ENCODE results near the gene TRIM36. TPM values are rescaled to one million over a fixed set of nuclear protein-coding genes. Genes with fewer than 3 reads are reported as not detected.

The TRIM36 gene, protein sequence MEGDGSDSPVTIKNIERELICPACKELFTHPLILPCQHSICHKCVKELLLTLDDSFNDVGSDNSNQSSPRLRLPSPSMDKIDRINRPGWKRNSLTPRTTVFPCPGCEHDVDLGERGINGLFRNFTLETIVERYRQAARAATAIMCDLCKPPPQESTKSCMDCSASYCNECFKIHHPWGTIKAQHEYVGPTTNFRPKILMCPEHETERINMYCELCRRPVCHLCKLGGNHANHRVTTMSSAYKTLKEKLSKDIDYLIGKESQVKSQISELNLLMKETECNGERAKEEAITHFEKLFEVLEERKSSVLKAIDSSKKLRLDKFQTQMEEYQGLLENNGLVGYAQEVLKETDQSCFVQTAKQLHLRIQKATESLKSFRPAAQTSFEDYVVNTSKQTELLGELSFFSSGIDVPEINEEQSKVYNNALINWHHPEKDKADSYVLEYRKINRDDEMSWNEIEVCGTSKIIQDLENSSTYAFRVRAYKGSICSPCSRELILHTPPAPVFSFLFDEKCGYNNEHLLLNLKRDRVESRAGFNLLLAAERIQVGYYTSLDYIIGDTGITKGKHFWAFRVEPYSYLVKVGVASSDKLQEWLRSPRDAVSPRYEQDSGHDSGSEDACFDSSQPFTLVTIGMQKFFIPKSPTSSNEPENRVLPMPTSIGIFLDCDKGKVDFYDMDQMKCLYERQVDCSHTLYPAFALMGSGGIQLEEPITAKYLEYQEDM
- not detected in 2 replicates for total RNA-seq

DNA sequence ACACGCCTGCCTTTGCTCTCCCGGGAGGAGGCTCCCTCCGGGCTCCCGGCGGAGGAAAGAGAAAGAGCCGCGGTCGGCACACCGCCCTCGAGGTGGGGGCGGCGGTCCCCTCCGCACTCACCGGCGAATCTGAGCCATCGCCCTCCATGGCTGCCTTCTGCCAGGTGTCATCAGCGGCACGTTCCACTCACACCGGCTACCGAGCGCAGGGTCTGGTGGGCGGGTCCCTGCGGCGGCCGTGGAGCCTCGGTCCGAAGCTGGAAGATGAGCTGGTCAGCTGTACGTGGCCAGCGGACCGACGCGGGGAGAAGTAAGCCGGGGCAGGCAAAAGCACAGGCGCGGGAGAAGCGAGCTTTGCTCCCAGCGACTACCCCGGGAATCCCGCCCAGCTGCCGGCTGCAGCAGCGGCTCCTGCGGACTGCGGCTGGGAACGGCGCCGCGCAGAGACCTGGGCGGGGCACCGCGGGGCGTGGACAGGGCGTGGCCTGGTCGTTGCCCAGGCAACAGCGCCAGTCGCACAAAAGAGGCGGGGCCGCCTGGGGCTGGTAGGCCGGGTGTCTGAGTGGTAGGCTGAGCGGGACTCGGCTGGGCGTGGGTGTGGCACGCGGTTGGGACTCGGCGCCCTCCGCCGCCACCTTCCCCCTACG is at the start of gene TRIM36:
TRIM36 (minus strand) TSS at position 422 of the 647 bp plus-strand sequence; CDS start at position 148, 274 bp downstream.
- H3K9me3 Mint-ChIP-seq = peaks cover 6% of the 10 kb centered on the region
- no peaks in the 10 kb centered on the region for H3K36me3 Mint-ChIP-seq (ENCODE audit: low read depth)
- H3K27ac Mint-ChIP-seq = no peak within 1 kb of the TSS
- peak within 1 kb of the TSS; percentile 76 for H3K4me3 Mint-ChIP-seq (ENCODE audit: low read depth)
- peaks cover 10% of the 10 kb centered on the region for H3K4me1 Mint-ChIP-seq (ENCODE audit: low read depth)
- DNase-seq (ENCODE audit: low spot score) = peak; percentile 92
- peaks cover 60% of the 10 kb centered on the region for H3K27me3 Mint-ChIP-seq (ENCODE audit: low read depth)
- intact Hi-C loops (cut with micrococcal nuclease) = loop anchor here (1.0 to 10.0 kb wide), 6 partner anchors 11 to 1405 kb away; partner anchors contain the start of genes AP3S1, ATG12, CCDC112 and SEMA6A

DNA sequence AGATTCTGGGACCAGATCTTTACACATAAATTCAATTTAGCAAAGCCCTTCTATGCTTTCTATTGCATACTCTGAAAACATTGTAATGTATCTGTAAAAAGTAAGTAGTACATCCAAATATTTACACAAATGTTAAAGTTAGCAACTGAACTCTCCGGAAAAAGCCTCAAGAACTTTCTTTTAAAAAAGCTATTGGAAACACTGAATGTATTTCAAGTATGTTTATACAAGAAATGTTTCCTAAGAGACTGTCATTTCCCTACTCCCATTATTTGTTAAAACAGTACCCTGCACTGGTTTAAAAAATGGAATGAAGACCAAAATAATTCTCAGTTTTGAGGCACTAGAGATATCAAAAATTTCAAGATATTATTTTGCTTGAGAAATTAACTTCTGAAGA is 44.8 kb upstream of the TRIM36 start:
- H3K36me3 Mint-ChIP-seq (ENCODE audit: low read depth) = peaks cover 43% of the 10 kb centered on the region
- DNase-seq (ENCODE audit: low spot score) = no peak
- H3K4me3 Mint-ChIP-seq (ENCODE audit: low read depth) = no peak overlapping the region
- H3K4me1 Mint-ChIP-seq (ENCODE audit: low read depth) = peaks cover 10% of the 10 kb centered on the region
- H3K27ac Mint-ChIP-seq = no peak overlapping the region
- intact Hi-C loops (cut with micrococcal nuclease) = no loop called here
- no peaks in the 10 kb centered on the region for H3K9me3 Mint-ChIP-seq
- no peaks in the 10 kb centered on the region for H3K27me3 Mint-ChIP-seq (ENCODE audit: low read depth)

DNA sequence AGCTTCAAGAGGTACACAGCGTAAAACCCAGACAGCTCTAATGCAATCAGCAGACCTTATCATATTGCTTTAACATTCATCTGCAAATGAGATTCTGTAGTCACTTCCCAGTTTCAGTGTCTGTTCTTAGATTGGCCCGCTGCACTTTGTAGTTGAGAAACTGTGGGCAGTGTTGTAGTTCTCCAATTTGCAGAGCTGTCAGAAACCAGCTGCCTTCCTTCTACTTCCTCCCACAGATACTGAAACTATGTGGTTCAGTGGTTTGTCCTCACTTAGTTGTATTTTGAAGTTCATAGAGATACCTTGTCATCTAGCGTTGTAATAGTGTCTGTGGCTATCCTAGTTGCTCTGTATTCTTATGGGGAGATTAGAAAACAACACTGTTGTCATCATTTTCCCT is 39.6 kb upstream of the TRIM36 start:
- no peak overlapping the region for H3K4me3 Mint-ChIP-seq (ENCODE audit: low read depth)
- peaks cover 30% of the 10 kb centered on the region for H3K36me3 Mint-ChIP-seq (ENCODE audit: low read depth)
- DNase-seq (ENCODE audit: low spot score) = peak; percentile 62
- intact Hi-C loops (cut with micrococcal nuclease) = loop anchor here (1.0 to 5.0 kb wide), 7 partner anchors 28 to 418 kb away; partner anchors contain the start of genes PGGT1B and TMED7
- H3K4me1 Mint-ChIP-seq (ENCODE audit: low read depth) = peaks cover 22% of the 10 kb centered on the region
- H3K27me3 Mint-ChIP-seq (ENCODE audit: low read depth) = no peaks in the 10 kb centered on the region
- H3K9me3 Mint-ChIP-seq = no peaks in the 10 kb centered on the region
- peak overlapping the region; percentile 67 for H3K27ac Mint-ChIP-seq

DNA sequence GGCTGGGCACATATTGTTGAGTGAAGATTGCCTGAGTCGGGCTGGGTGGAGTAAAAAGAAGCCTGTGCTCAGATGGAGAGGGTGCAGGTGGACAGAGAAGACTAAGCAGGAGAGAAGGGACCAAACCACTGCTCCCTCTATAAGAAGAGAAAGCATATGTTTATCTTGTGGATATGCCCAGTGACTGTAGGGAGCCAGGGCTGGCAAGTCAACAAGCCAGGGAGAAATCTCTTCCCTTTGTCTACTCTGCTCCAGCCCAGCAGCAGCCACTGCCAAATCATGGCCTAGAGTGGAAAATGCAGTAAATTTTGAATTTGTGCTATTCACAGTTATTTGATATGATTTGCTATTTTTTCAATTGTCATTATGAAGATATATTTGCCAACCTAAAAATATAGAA is 33.2 kb upstream of the TRIM36 start:
- H3K4me1 Mint-ChIP-seq (ENCODE audit: low read depth) = no peaks in the 10 kb centered on the region
- H3K27me3 Mint-ChIP-seq (ENCODE audit: low read depth) = peaks cover 17% of the 10 kb centered on the region
- no peak overlapping the region for H3K27ac Mint-ChIP-seq
- H3K4me3 Mint-ChIP-seq (ENCODE audit: low read depth) = no peak overlapping the region
- H3K9me3 Mint-ChIP-seq = no peaks in the 10 kb centered on the region
- H3K36me3 Mint-ChIP-seq (ENCODE audit: low read depth) = peaks cover 5% of the 10 kb centered on the region
- DNase-seq (ENCODE audit: low spot score) = no peak
- intact Hi-C loops (cut with micrococcal nuclease) = no loop called here

DNA sequence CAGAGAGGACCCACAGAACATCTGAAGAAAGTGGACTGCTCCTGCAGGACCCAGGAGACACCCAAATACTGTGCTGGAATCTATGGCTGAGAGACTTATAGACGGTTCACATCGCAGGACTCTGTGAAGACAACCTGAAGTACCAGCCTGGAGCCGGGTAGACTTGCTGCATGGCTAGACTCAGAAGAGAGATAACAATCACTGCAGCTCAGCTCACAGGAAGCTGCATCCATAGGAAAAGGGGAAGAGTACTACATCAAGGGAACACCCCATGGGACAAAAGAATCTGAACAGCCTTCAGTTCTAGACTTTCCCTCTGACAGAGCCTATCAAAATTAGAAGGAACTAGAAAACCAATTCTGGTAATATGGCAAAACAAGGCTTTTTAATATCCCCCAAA is 26.5 kb upstream of the TRIM36 start:
- no peak overlapping the region for H3K27ac Mint-ChIP-seq
- peaks cover 34% of the 10 kb centered on the region for H3K27me3 Mint-ChIP-seq (ENCODE audit: low read depth)
- no peaks in the 10 kb centered on the region for H3K4me1 Mint-ChIP-seq (ENCODE audit: low read depth)
- intact Hi-C loops (cut with micrococcal nuclease) = no loop called here
- no peaks in the 10 kb centered on the region for H3K36me3 Mint-ChIP-seq (ENCODE audit: low read depth)
- no peak for DNase-seq (ENCODE audit: low spot score)
- H3K4me3 Mint-ChIP-seq (ENCODE audit: low read depth) = no peak overlapping the region
- H3K9me3 Mint-ChIP-seq = no peaks in the 10 kb centered on the region

DNA sequence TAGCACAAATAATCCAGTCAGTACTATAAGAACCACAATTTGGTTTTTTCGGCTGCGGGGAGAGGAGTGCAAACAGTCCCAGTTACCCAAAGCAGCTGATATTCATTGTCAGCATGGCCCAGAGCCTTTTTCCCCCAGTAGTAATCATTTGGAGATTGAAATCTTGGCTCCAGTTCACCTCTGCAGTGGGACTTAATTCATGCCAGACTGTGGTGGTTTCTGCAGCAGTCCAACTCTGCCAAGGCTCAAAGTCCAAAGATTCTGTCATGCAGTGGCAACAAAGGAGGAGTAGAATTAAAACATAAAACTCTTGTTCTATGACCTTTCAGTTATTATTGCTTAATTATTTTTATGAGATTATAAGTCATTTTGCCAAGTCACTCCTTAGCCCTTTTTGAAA is 25.0 kb upstream of the TRIM36 start:
- Mint-ChIP-seq H3K4me1 (ENCODE audit: low read depth) (no peaks in the 10 kb centered on the region), H3K27ac (no peak overlapping the region), H3K9me3 (no peaks in the 10 kb centered on the region), H3K27me3 (ENCODE audit: low read depth) (peaks cover 37% of the 10 kb centered on the region), H3K4me3 (ENCODE audit: low read depth) (no peak overlapping the region), H3K36me3 (ENCODE audit: low read depth) (no peaks in the 10 kb centered on the region)
- DNase-seq (ENCODE audit: low spot score) = no peak
- intact Hi-C loops (cut with micrococcal nuclease) = no loop called here

DNA sequence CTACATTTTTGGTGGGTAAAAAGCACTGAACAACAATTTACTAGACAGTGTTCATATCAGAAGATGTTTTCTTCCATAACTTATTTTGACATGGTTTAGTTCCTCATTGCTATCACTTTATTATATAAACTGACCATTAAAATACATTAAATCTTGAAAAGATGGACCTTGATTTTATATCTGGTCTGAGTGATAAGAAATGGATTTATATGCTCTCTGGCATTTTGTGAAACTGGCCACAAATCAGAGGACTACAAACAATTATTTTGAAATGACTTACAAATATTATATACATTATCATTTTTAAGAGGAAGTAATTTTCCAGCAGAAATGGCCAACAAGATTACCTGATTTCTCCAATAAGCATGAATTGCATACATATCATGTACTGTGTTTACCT is 23.6 kb upstream of the TRIM36 start:
- no peak for DNase-seq (ENCODE audit: low spot score)
- Mint-ChIP-seq H3K36me3 (ENCODE audit: low read depth) (no peaks in the 10 kb centered on the region), H3K9me3 (no peaks in the 10 kb centered on the region), H3K27me3 (ENCODE audit: low read depth) (peaks cover 31% of the 10 kb centered on the region), H3K27ac (no peak overlapping the region), H3K4me3 (ENCODE audit: low read depth) (no peak overlapping the region), H3K4me1 (ENCODE audit: low read depth) (no peaks in the 10 kb centered on the region)
- intact Hi-C loops (cut with micrococcal nuclease) = no loop called here

DNA sequence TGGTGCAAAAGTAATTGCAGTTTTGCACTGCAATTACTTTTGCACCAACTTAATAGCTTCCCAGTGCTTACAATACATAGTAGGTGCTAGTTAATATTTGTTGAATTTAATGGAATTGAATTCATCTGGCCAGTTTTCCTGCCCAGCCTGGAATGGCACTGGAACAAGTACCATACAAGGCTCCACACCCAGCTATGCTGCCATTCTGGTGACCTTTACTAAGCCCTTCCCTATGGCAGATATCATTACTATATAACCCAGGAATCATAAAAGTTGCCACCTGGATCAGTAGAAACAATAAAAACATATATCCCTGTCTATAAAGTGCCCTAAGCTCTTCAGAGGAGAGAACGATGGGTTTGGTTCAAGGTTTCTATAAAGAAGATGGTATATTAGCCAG is 22.4 kb upstream of the TRIM36 start:
- Mint-ChIP-seq H3K27ac (no peak overlapping the region), H3K27me3 (ENCODE audit: low read depth) (peaks cover 29% of the 10 kb centered on the region), H3K9me3 (no peaks in the 10 kb centered on the region), H3K4me1 (ENCODE audit: low read depth) (no peaks in the 10 kb centered on the region), H3K36me3 (ENCODE audit: low read depth) (no peaks in the 10 kb centered on the region), H3K4me3 (ENCODE audit: low read depth) (no peak overlapping the region)
- no peak for DNase-seq (ENCODE audit: low spot score)
- intact Hi-C loops (cut with micrococcal nuclease) = no loop called here

DNA sequence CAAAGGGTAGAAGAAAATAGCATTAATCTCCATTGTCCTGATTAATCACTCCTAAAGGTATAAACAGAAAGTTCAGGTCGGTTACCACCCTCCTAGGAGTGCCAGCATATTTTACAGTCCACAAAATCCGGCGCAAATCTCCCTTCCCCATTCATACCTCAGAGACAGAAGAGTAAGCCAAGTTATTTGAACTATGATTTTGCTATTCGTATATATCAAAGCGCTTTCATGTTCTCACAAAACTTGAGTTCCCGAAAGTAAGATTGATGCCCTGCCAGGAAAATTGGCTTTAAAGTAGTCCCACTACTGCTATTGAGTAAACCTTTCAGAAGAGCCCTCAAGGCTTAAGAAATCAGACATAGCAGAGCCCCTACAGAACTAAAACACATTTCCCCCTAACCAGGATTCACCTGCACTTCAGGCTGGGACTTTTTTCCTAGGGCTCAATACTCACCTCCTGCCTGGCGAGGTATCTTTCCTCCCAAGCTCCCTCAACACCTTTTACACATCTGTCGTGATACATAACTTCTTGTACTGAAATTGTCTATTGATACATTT is 21.8 kb upstream of the TRIM36 start:
- no peak overlapping the region for H3K4me3 Mint-ChIP-seq (ENCODE audit: low read depth)
- no peaks in the 10 kb centered on the region for H3K9me3 Mint-ChIP-seq
- H3K4me1 Mint-ChIP-seq (ENCODE audit: low read depth) = no peaks in the 10 kb centered on the region
- intact Hi-C loops (cut with micrococcal nuclease) = no loop called here
- peaks cover 30% of the 10 kb centered on the region for H3K27me3 Mint-ChIP-seq (ENCODE audit: low read depth)
- H3K27ac Mint-ChIP-seq = no peak overlapping the region
- no peak for DNase-seq (ENCODE audit: low spot score)
- H3K36me3 Mint-ChIP-seq (ENCODE audit: low read depth) = no peaks in the 10 kb centered on the region

DNA sequence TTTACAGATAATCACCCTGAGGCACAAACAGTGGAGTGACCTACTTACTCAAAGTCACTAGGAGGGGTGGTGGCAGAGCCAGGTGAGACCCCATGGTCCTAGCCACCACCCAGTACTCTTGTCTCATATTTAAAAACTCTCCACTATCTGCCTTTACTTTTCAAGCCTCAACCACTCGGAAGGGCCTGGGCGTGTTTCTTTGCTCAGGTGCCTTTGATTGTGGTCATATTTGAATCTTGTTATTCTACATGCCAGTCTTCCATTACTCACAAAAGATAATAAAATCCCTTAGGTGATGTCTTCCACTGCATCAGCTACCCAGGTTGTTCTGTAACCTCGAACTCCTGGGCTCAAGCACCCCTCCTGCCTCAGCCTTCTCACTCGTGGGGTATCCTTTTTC is 20.7 kb upstream of the TRIM36 start:
- intact Hi-C loops (cut with micrococcal nuclease) = no loop called here
- Mint-ChIP-seq H3K36me3 (ENCODE audit: low read depth) (no peaks in the 10 kb centered on the region), H3K9me3 (no peaks in the 10 kb centered on the region), H3K4me3 (ENCODE audit: low read depth) (no peak overlapping the region), H3K27ac (no peak overlapping the region), H3K4me1 (ENCODE audit: low read depth) (no peaks in the 10 kb centered on the region), H3K27me3 (ENCODE audit: low read depth) (peaks cover 29% of the 10 kb centered on the region)
- no peak for DNase-seq (ENCODE audit: low spot score)

DNA sequence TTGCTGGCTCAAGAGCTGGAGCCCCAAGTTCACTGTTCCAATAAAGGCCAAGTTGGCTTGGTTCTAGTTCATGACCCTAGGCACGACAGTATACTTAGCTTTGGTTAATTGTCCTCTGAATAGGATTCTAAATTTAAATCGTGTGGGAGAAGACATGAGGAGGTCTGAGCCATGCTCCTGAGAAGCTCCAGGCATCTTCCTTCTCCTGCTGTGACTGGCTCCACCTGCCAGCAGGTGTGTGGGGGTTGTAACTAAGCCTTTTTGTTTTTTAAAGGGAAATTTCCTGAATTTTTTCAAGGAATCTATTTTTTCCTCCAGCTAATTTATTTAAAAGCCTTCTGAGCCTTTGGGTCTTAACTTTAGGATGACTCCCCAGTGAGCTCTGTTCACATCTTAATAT is 20.2 kb upstream of the TRIM36 start:
- Mint-ChIP-seq H3K4me3 (ENCODE audit: low read depth) (no peak overlapping the region), H3K4me1 (ENCODE audit: low read depth) (no peaks in the 10 kb centered on the region), H3K9me3 (no peaks in the 10 kb centered on the region), H3K27ac (no peak overlapping the region), H3K27me3 (ENCODE audit: low read depth) (peaks cover 29% of the 10 kb centered on the region), H3K36me3 (ENCODE audit: low read depth) (no peaks in the 10 kb centered on the region)
- intact Hi-C loops (cut with micrococcal nuclease) = no loop called here
- DNase-seq (ENCODE audit: low spot score) = no peak

DNA sequence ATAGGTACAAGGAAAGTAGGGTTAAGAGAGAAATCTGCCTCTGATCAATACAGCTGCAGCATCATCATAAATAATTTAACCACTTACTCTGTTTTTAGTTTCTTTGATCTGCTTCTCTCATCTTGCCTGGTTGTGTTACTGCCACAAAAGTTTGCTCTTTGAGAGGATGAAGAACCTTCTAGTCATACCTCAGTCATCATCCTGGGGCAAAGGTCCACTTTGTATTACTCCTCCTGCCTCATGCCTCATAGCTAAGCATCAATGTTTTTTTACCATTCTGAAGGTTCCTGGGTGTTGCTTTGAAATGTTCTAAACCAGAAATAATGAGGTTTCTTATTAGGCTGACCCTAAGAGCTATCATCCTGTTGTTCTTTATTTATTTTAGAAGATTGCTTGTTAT is 17.1 kb upstream of the TRIM36 start:
- Mint-ChIP-seq H3K36me3 (ENCODE audit: low read depth) (no peaks in the 10 kb centered on the region), H3K4me1 (ENCODE audit: low read depth) (peaks cover 3% of the 10 kb centered on the region), H3K4me3 (ENCODE audit: low read depth) (no peak overlapping the region), H3K9me3 (no peaks in the 10 kb centered on the region), H3K27me3 (ENCODE audit: low read depth) (peaks cover 54% of the 10 kb centered on the region), H3K27ac (no peak overlapping the region)
- no peak for DNase-seq (ENCODE audit: low spot score)
- intact Hi-C loops (cut with micrococcal nuclease) = no loop called here

Data from activated T-helper 2 cell treated with anti-CD3 and anti-CD28 coated beads, Interferon-gamma antibody, Interleukin-2, Interleukin-4, amounts not matched to agents 10 μg/mL and 5 μg/mL and 100 μg/mL, durations not matched to agents 14 hours and 24 hours and 36 hours (primary cell).